Neutrophil (primary cell): ENCODE results near the gene BICRAL.

Experiments
- H3K27ac ChIP-seq: fragments of 200-600 bp; sonication (generic); 2 replicates; pipeline ENCODE4 v1.5.1; 2016; ENCODE audit warnings: mild to moderate bottlenecking, moderate library complexity
- H3K27me3 ChIP-seq: fragments of 200-600 bp; sonication (generic); 2 replicates; pipeline ENCODE4 v1.6.0; 2016; ENCODE audit warnings: mild to moderate bottlenecking
- H3K36me3 ChIP-seq: fragments of 200-600 bp; sonication (generic); 2 replicates; pipeline ENCODE4 v1.5.1; 2017
- H3K4me1 ChIP-seq, 2 experiments: fragments of 200-600 bp in 1 of 2; sonication (generic) in 1 of 2; 1 replicate in 1 of 2; 2 replicates in 1 of 2; pipeline versions ENCODE4 v1.5.1 to v1.6.1; 2013 to 2016; ENCODE audit warnings: low read depth in 1 of 2, low read length in 1 of 2, mild to moderate bottlenecking in 1 of 2, moderate library complexity in 1 of 2; ENCODE audit not compliant: control insufficient read depth in 1 of 2, insufficient read depth in 1 of 2
- H3K4me3 ChIP-seq, 2 experiments: fragments of 200-600 bp in 1 of 2; sonication (generic) in 1 of 2; 1 replicate in 1 of 2; 2 replicates in 1 of 2; pipeline ENCODE4 v1.5.1; 2013 to 2016; ENCODE audit warnings: low read depth in 1 of 2, low read length in 1 of 2, mild to moderate bottlenecking in 1 of 2, moderate library complexity in 1 of 2
- H3K9me3 ChIP-seq: fragments of 200-600 bp; sonication (generic); 2 replicates; pipeline ENCODE4 v1.5.1; 2016
- CTCF ChIP-seq: fragments of 200-600 bp; sonication (generic); IDR thresholded peaks from 2 replicates; pipeline ENCODE4 v1.5.1; 2016; ENCODE audit warnings: antibody characterized with exemption

The BICRAL gene

DNA sequence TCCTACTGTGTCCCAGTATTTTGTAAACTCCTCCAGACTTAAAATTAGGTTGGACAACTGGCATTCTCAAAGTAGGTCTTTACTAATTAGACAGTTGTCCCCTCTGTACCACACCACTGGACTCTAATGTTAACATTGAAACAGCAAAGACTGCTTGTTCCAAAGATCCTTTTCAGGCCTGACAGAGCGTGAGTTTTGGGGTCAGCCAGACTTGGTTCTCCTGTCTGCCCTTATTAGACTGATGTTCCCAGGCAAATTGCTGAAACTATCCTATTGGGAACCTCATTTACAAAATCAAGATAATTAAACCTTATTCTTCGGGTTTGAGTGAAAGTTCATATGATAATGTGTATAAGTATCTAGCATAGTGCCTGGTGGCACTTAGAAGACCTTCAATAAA lies 3.7 kb upstream of the BICRAL start:
- Histone ChIP-seq H3K4me1 (peaks cover 35 to 39% of the 10 kb centered on the region in 2 experiments), H3K9me3 (no peaks in the 10 kb centered on the region), H3K27ac (no peak overlapping the region)

GRCh38 chr6:42779521-42779920 lies 2.3 kb upstream of the BICRAL start:
- H3K27me3 ChIP-seq, result no peaks in the 10 kb centered on the region

More for the DNA sequence above, 3.7 kb upstream of the BICRAL start:
- no peaks in the 10 kb centered on the region for H3K36me3 ChIP-seq
- no peaks in the 10 kb centered on the region for H3K27me3 ChIP-seq
- no peak for TF ChIP-seq CTCF
- H3K4me3 ChIP-seq, result no peak overlapping the region

GRCh38 chr6:42781546-42781795 lies 381 bp upstream of the BICRAL start:
- no peak for TF ChIP-seq CTCF
- Histone ChIP-seq H3K27ac (peak overlapping the region; percentile 100), H3K4me1 (peaks cover 35% of the 10 kb centered on the region in 2 experiments), H3K4me3 (peak overlapping the region; percentile 69 to 99), H3K27me3 (no peaks in the 10 kb centered on the region), H3K9me3 (no peaks in the 10 kb centered on the region), H3K36me3 (no peaks in the 10 kb centered on the region)

More at GRCh38 chr6:42779521-42779920, 2.3 kb upstream of the BICRAL start:
- Histone ChIP-seq H3K36me3 (no peaks in the 10 kb centered on the region), H3K27ac (no peak overlapping the region), H3K9me3 (no peaks in the 10 kb centered on the region), H3K4me1 (peaks cover 31 to 32% of the 10 kb centered on the region in 2 experiments), H3K4me3 (no peak overlapping the region)
- TF ChIP-seq CTCF, result no peak

- TF ChIP-seq CTCF, result no peak
- H3K27me3 ChIP-seq, result no peaks in the 10 kb centered on the region
- peaks cover 34 to 40% of the 10 kb centered on the region in 2 experiments for H3K4me1 ChIP-seq
- no peaks in the 10 kb centered on the region for H3K36me3 ChIP-seq
- H3K9me3 ChIP-seq, result no peaks in the 10 kb centered on the region
- peak overlapping the region; percentile 69 to 99 for H3K4me3 ChIP-seq
- peak overlapping the region; percentile 100 for H3K27ac ChIP-seq
Observed at GRCh38 chr6:42782689-42783176, 881 bp downstream of the BICRAL start.

- peaks cover 36 to 45% of the 10 kb centered on the region in 2 experiments for H3K4me1 ChIP-seq
- TF ChIP-seq CTCF, result no peak
- H3K27me3 ChIP-seq, result no peaks in the 10 kb centered on the region
- H3K36me3 ChIP-seq, result peaks cover 1% of the 10 kb centered on the region
- H3K4me3 ChIP-seq, result peak overlapping the region; percentile 69 to 99
- H3K9me3 ChIP-seq, result no peaks in the 10 kb centered on the region
- H3K27ac ChIP-seq, result peak overlapping the region; percentile 100
Observed at GRCh38 chr6:42783177-42783875, 1.5 kb downstream of the BICRAL start.
